ENCODE data around the gene GALNT16. TPM values are rescaled to one million over a fixed set of nuclear protein-coding genes. Genes with fewer than 3 reads are reported as not detected.
A peak's percentile ranks its signal among the peaks of the same experiment; 100 is the strongest.

Gene GALNT16
- total RNA-seq, 1 donor from 2014 or later = 3.1 TPM

DNA sequence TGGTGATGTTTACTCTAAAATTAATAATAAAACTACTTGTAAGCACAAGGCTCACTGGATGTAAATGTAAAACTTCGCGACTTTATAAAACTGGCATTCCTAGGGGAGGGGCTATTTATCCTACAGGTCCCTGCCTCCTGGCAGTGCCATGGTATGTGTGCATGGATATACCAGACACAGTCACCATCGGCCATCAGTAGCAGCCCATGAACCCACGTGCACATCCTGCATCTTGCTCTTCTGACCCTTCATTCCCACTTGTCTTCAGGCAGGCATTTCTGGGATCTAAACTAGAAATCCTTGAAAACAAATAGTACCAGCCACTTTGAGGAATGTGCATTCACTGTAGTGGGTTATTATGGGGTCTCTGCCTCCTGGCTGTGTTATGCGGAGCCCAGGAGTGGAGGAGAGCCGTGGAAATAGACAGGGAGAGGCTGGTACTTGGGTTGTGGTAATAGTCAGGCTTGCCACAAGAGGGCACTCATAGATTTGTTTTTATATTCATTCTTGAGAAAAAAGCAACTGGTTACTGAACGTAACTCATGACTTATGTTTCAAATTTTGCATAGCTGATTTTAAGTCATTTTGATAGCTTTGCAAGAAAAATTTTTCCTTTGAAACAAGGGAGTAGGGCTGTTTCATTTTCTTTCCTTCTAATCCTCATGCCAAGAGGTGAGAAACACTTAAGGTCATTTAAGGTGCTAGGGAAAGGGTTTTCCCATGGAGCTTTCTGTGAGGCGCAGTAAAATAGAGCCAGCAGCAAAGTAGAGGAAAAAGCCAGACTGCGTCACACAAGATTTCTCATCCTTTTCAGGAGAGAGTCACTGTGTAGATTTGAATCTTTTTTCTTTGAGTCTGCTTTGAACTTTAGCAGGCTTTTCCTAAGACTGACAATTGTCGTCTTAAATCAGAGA is 17.4 kb upstream of the GALNT16 start:
- no peak overlapping the region for H3K4me3 Mint-ChIP-seq (ENCODE audit: unreplicated experiment)

DNA sequence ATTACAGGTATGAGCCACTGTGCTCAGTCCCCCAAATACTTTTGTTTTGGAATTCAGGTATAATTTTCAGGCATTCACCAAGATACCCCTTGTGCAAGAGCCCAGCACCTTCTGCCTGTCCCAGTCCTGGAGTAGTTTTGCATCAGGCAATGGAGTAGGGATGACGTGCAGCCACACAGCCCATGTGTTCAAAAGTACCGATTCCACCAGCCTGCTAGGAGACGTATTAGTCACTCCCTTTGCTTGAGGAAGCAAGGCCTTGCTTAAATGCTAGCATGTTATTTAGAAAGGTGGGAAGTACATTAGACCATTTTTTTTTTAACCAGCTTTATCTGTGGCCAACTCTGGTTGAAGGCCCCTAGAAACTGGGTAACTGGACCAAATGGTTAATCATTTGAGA is 15.0 kb upstream of the GALNT16 start:
- Mint-ChIP-seq H3K27me3 (ENCODE audit: unreplicated experiment) (no peaks in the 10 kb centered on the region), H3K4me1 (ENCODE audit: unreplicated experiment) (peaks cover 4% of the 10 kb centered on the region), H3K27ac (ENCODE audit: unreplicated experiment) (no peak overlapping the region), H3K36me3 (ENCODE audit: unreplicated experiment) (peaks cover 10% of the 10 kb centered on the region), H3K4me3 (ENCODE audit: unreplicated experiment) (no peak overlapping the region), H3K9me3 (ENCODE audit: unreplicated experiment) (no peaks in the 10 kb centered on the region)
- TF ChIP-seq, protein P1, sequence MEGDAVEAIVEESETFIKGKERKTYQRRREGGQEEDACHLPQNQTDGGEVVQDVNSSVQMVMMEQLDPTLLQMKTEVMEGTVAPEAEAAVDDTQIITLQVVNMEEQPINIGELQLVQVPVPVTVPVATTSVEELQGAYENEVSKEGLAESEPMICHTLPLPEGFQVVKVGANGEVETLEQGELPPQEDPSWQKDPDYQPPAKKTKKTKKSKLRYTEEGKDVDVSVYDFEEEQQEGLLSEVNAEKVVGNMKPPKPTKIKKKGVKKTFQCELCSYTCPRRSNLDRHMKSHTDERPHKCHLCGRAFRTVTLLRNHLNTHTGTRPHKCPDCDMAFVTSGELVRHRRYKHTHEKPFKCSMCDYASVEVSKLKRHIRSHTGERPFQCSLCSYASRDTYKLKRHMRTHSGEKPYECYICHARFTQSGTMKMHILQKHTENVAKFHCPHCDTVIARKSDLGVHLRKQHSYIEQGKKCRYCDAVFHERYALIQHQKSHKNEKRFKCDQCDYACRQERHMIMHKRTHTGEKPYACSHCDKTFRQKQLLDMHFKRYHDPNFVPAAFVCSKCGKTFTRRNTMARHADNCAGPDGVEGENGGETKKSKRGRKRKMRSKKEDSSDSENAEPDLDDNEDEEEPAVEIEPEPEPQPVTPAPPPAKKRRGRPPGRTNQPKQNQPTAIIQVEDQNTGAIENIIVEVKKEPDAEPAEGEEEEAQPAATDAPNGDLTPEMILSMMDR (IDR thresholded peaks at IDR 0.05) = no peak
- DNase-seq (ENCODE audit: extremely low spot score, unreplicated experiment) = no peak

More for the DNA sequence above, 17.4 kb upstream of the GALNT16 start:
- peaks cover 21% of the 10 kb centered on the region for H3K36me3 Mint-ChIP-seq (ENCODE audit: unreplicated experiment)
- peaks cover 4% of the 10 kb centered on the region for H3K4me1 Mint-ChIP-seq (ENCODE audit: unreplicated experiment)
- no peaks in the 10 kb centered on the region for H3K9me3 Mint-ChIP-seq (ENCODE audit: unreplicated experiment)
- H3K27me3 Mint-ChIP-seq (ENCODE audit: unreplicated experiment) = no peaks in the 10 kb centered on the region
- TF ChIP-seq, protein P1 (IDR thresholded peaks at IDR 0.05) = peak; percentile 83
- DNase-seq (ENCODE audit: extremely low spot score, unreplicated experiment) = no peak
- H3K27ac Mint-ChIP-seq (ENCODE audit: unreplicated experiment) = no peak overlapping the region

DNA sequence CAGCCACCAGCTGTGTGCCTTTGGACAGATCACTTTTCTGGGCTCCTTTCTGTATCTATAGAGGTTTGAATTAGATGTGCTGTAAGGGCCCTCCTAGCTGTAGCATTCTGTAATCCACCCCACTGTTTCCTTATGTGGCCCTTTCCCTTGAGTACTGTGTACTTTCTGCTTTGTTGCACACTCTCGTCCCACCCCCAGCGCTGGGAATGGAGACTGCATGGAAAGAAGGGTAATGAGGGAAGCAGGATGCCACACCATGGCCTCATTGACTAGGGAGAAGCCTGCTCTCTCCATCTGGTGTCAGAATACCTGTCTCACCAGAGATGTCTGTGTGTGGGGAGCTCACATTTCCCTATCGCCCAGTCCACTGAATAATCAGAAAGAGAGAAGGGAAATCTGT is 13.6 kb upstream of the GALNT16 start:
- no peaks in the 10 kb centered on the region for H3K9me3 Mint-ChIP-seq (ENCODE audit: unreplicated experiment)
- peaks cover 4% of the 10 kb centered on the region for H3K4me1 Mint-ChIP-seq (ENCODE audit: unreplicated experiment)
- no peaks in the 10 kb centered on the region for H3K27me3 Mint-ChIP-seq (ENCODE audit: unreplicated experiment)
- TF ChIP-seq, protein P1 (IDR thresholded peaks at IDR 0.05) = no peak
- H3K27ac Mint-ChIP-seq (ENCODE audit: unreplicated experiment) = no peak overlapping the region
- no peak for DNase-seq (ENCODE audit: extremely low spot score, unreplicated experiment)
- H3K4me3 Mint-ChIP-seq (ENCODE audit: unreplicated experiment) = no peak overlapping the region
- H3K36me3 Mint-ChIP-seq (ENCODE audit: unreplicated experiment) = peaks cover 10% of the 10 kb centered on the region

DNA sequence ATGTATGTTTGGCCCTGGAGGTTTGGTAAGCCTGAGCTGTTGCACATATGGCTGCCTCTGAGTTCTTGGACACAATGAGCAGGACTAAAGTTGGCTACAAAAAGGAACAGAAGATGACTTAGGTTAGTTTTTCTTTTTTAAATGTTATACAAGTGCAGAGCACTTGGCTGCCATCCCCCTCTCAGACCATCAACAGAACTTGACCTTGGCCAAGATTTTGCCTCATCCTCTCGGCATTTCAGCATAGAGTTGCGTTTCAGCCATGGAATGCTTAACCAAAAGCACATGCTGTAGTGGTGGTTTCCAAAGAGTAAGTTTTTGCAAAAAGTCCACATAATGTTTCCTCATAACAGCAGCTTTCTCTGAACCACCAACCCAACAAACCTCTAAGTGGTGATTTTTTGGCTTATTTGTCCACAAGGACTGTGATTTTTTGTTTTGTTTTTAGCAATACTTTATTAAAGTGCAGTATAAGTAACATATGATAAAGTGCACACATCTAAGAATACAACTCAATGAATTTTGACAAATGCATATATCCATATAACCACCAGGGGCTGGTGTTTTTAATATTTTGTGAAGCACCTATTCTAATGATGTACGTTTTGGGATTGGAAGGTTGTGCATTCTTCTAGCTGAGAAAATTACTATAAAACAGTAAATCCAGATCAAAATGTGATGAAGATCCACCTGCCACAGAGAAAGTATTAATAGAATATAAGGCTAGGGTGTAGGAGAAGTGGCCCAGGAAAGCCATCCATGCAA is 12.1 kb upstream of the GALNT16 start:
- DNase-seq (ENCODE audit: extremely low spot score, unreplicated experiment) = no peak
- Mint-ChIP-seq H3K27me3 (ENCODE audit: unreplicated experiment) (no peaks in the 10 kb centered on the region), H3K9me3 (ENCODE audit: unreplicated experiment) (no peaks in the 10 kb centered on the region), H3K27ac (ENCODE audit: unreplicated experiment) (no peak overlapping the region), H3K4me3 (ENCODE audit: unreplicated experiment) (no peak overlapping the region), H3K4me1 (ENCODE audit: unreplicated experiment) (no peaks in the 10 kb centered on the region), H3K36me3 (ENCODE audit: unreplicated experiment) (peaks cover 5% of the 10 kb centered on the region)
- TF ChIP-seq, protein P1 (IDR thresholded peaks at IDR 0.05) = peak; percentile 42

DNA sequence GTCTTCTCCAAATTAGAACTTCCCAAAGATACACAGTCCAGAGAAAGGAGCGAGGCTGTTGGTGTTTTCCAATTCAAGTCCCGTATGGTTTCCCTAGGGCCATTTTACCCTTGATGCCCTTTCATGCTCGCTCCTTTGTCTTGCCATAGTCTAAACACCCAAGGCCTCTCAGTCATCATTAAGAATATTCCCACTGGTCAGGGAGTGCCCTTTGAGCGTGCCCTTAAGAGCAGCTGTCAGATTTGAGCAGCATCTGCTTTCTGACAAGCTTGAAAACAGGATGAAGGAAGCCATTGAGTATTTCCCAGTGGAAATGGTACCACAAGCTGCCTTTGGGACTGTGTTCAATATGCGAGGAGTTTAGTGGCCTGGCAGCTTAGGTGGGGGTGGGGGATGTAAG is 10.4 kb upstream of the GALNT16 start:
- Mint-ChIP-seq H3K4me3 (ENCODE audit: unreplicated experiment) (no peak overlapping the region), H3K27me3 (ENCODE audit: unreplicated experiment) (no peaks in the 10 kb centered on the region), H3K9me3 (ENCODE audit: unreplicated experiment) (no peaks in the 10 kb centered on the region), H3K27ac (ENCODE audit: unreplicated experiment) (no peak overlapping the region), H3K4me1 (ENCODE audit: unreplicated experiment) (no peaks in the 10 kb centered on the region), H3K36me3 (ENCODE audit: unreplicated experiment) (peaks cover 2% of the 10 kb centered on the region)
- no peak for DNase-seq (ENCODE audit: extremely low spot score, unreplicated experiment)
- TF ChIP-seq, protein P1 (IDR thresholded peaks at IDR 0.05) = no peak

Data from osteocyte (in vitro differentiated cells).